B cell (primary cell): ENCODE data around the gene CENPB. TPM values are rescaled to one million over a fixed set of nuclear protein-coding genes. Genes with fewer than 3 reads are reported as not detected.

Source experiments
- ATAC-seq: fragments of 200-7000 bp; cut with Tn5 transposase; one replicate; pipeline ENCODE4 v1.10.0; 2021; ENCODE audit warnings: low read depth, mild to moderate bottlenecking, moderate number of reproducible peaks, moderate library complexity
- CTCF ChIA-PET: fragments of 350-600 bp; sonication (Branson Sonifier 250); formaldehyde crosslinking; loops from one replicate; lab custom pipeline; 2021; ENCODE audit warnings: antibody characterized with exemption, inconsistent platforms; lab: Charles Lee
- POLR2A ChIA-PET: fragments of 350-600 bp; sonication (Branson Sonifier 250); formaldehyde crosslinking; loops from one replicate; lab custom pipeline; 2021; ENCODE audit warnings: antibody characterized with exemption; lab: Charles Lee
- DNase-seq: peaks from one replicate; pipeline ENCODE4 v3.0.0; 2013
- H2AFZ ChIP-seq: 2 replicates; pipeline ENCODE4 v1.6.1; 2012; ENCODE audit warnings: mild to moderate bottlenecking, low read depth, low read length; ENCODE audit not compliant: insufficient read depth, poor library complexity, severe bottlenecking
- H3K27ac ChIP-seq, 2 donors: 1 replicate in 1 of 2; 2 replicates in 1 of 2; pipeline ENCODE4 v1.5.1; 2012 to 2013; ENCODE audit warnings: low read length in 2 of 2, mild to moderate bottlenecking in 2 of 2, moderate library complexity in 1 of 2
- H3K27me3 ChIP-seq, 4 experiments: fragments of 200-600 bp in 1 of 4; sonication (generic) in 1 of 4; replicated peaks in 1 of 4; 1 replicate in 2 of 4; 2 replicates in 2 of 4; pipeline versions ENCODE4 v1.6.1 to v1.7.0; 2013 to 2016; ENCODE audit warnings: low read length in 3 of 4, mild to moderate bottlenecking in 2 of 4, mixed read lengths in 1 of 4, moderate library complexity in 1 of 4; ENCODE audit not compliant: insufficient read depth in 4 of 4, control insufficient read depth in 3 of 4; ENCODE audit errors: control extremely low read depth in 1 of 4
- H3K36me3 ChIP-seq, 2 experiments: replicated peaks in 1 of 2; 1 replicate in 1 of 2; 2 replicates in 1 of 2; pipeline versions ENCODE4 v1.6.1 to v1.7.1; 2013; ENCODE audit warnings: low read length in 1 of 2; ENCODE audit not compliant: insufficient read depth in 2 of 2, control insufficient read depth in 1 of 2; ENCODE audit errors: control extremely low read depth in 1 of 2, extremely low read depth in 1 of 2
- H3K4me1 ChIP-seq, 2 donors: fragments of 200-600 bp in 1 of 2; sonication (generic) in 1 of 2; 1 replicate in 1 of 2; 2 replicates in 1 of 2; pipeline versions ENCODE4 v1.5.1 to v1.6.1; 2013 to 2017; ENCODE audit warnings: low read length in 2 of 2; ENCODE audit not compliant: control insufficient read depth in 2 of 2, insufficient read depth in 2 of 2
- H3K4me2 ChIP-seq: replicated peaks from 2 replicates; pipeline ENCODE3; 2012; ENCODE audit warnings: mild to moderate bottlenecking, low read depth, low read length; ENCODE audit not compliant: poor library complexity, severe bottlenecking
- H3K4me3 ChIP-seq, 5 experiments: fragments of 200-600 bp in 1 of 5; sonication (generic) in 1 of 5; 1 replicate in 3 of 5; 2 replicates in 2 of 5; pipeline versions ENCODE4 v1.5.1 to v1.7.0; 2011 to 2016; ENCODE audit warnings: low read length in 4 of 5, mild to moderate bottlenecking in 4 of 5, low read depth in 2 of 5, control low read depth in 1 of 5, moderate library complexity in 1 of 5; ENCODE audit not compliant: insufficient read depth in 1 of 5; ENCODE audit errors: control extremely low read depth in 1 of 5, extremely low read depth in 1 of 5
- H3K79me2 ChIP-seq: fragments of 200-600 bp; sonication (generic); one replicate; pipeline ENCODE4 v1.6.0; 2016; ENCODE audit warnings: low read length; ENCODE audit not compliant: control insufficient read depth, insufficient read depth
- H3K9ac ChIP-seq: fragments of 200-600 bp; sonication (generic); 2 replicates; pipeline ENCODE4 v1.6.1; 2017; ENCODE audit warnings: mild to moderate bottlenecking, low read length, moderate library complexity
- H3K9me3 ChIP-seq, 3 donors: one replicate each; pipeline versions ENCODE4 v1.6.1 to v1.7.1; 2013; ENCODE audit warnings: low read length in 2 of 3; ENCODE audit not compliant: control insufficient read depth in 2 of 3, insufficient read depth in 1 of 3; ENCODE audit errors: control extremely low read depth in 1 of 3
- H4K20me1 ChIP-seq: 2 replicates; pipeline ENCODE4 v1.6.0; 2012; ENCODE audit warnings: mild to moderate bottlenecking, low read length; ENCODE audit not compliant: insufficient read depth, control insufficient read depth, poor library complexity, severe bottlenecking
- H3K27ac Mint-ChIP-seq: one replicate; pipeline ENCODE4 v1.8.0; 2021; ENCODE audit warnings: mixed read lengths
- H3K27me3 Mint-ChIP-seq: one replicate; pipeline ENCODE4 v1.8.0; 2021; ENCODE audit warnings: mixed read lengths
- H3K4me1 Mint-ChIP-seq: one replicate; pipeline ENCODE4 v1.8.0; 2021; ENCODE audit warnings: mixed read lengths
- H3K4me3 Mint-ChIP-seq: one replicate; pipeline ENCODE4 v1.8.0; 2021; ENCODE audit warnings: mixed read lengths
- H3K9me3 Mint-ChIP-seq: one replicate; pipeline ENCODE4 v1.8.0; 2022; ENCODE audit warnings: mixed read lengths; ENCODE audit not compliant: insufficient read depth
- CTCF ChIP-seq: fragments of 200-600 bp; IDR thresholded peaks from one replicate; pipeline ENCODE4 v1.8.0; 2022; ENCODE audit warnings: antibody characterized with exemption, mild to moderate bottlenecking
- EZH2 ChIP-seq: IDR thresholded peaks from 2 replicates; pipeline ENCODE4 v1.6.1; 2012; ENCODE audit warnings: borderline replicate concordance, low read depth, mild to moderate bottlenecking, moderate library complexity, low read length; ENCODE audit not compliant: insufficient read depth, poor library complexity, severe bottlenecking
- WGBS: methylation state at CpG from one replicate; pipeline ENCODE4 v1.1.5; 2013; ENCODE audit warnings: missing lambda C conversion rate; ENCODE audit not compliant: insufficient coverage; 5-methylcytosine and 5-hydroxymethylcytosine counted together
- intact Hi-C: fragments of 100-400 bp; cut with micrococcal nuclease; formaldehyde crosslinking; loops from one replicate; pipeline ENCODE4 v1.10.0; 2022
- polyA plus RNA-seq: library from polyadenylated mRNA; depleted of rRNA; stranded (reverse); fragments of >200 nt; gene quantifications from 2 replicates; pipeline ENCODE4 v1.2.3, GENCODE V29; 2012
- total RNA-seq, 2 donors: library from RNA; stranded (reverse); fragments of 120-200 nt in 1 of 2; gene quantifications; 1 replicate in 1 of 2; 2 replicates in 1 of 2; pipeline versions ENCODE4 v1.2.3 to v1.2.4, GENCODE V29; 2013 to 2022

CENPB gene
- total and polyA plus RNA-seq, 2 donors (not counting 1 experiment from before 2014, with no cell fraction given), result 13.3 to 46.4 TPM

GRCh38 chr20:3802524-3803239 lies 16.1 kb upstream of the CENPB start:
- Mint-ChIP-seq H3K9me3 (no peaks in the 10 kb centered on the region), H3K4me3 (peak overlapping the region; percentile 19), H3K27me3 (no peaks in the 10 kb centered on the region), H3K4me1 (peaks cover 57% of the 10 kb centered on the region), H3K27ac (peak overlapping the region; percentile 54)
- Histone ChIP-seq H3K4me1 (peaks cover 38 to 59% of the 10 kb centered on the region in 2 donors), H4K20me1 (peaks cover 4% of the 10 kb centered on the region), H3K36me3 (peaks cover 0 to 62% of the 10 kb centered on the region in 2 experiments), H2AFZ (no peak overlapping the region), H3K9ac (no peak overlapping the region), H3K4me2 (no peak overlapping the region), H3K9me3 (no peaks in the 10 kb centered on the region), H3K79me2 (peaks cover 37% of the 10 kb centered on the region), H3K27me3 (no peaks in the 10 kb centered on the region), H3K27ac (no peak overlapping the region), H3K4me3 (no peak overlapping the region)
- intact Hi-C loops, result no loop called here
- WGBS, result 49% methylated on average over 6 of the region's 11 CpGs
- POLR2A ChIA-PET, result no interaction called here
- no peak for DNase-seq
- ATAC-seq, result no peak
- CTCF ChIA-PET, result interaction anchor here (0.5 kb wide), 1 partner anchor 34 kb away, joined by 3 read pairs; no protein-coding TSS in a partner anchor
- no peak for TF ChIP-seq EZH2
- TF ChIP-seq CTCF, result no peak

- Histone ChIP-seq H3K4me2 (no peak overlapping the region), H3K4me1 (peaks cover 46 to 62% of the 10 kb centered on the region in 2 donors), H3K27me3 (no peaks in the 10 kb centered on the region), H3K9ac (no peak overlapping the region), H4K20me1 (peaks cover 4% of the 10 kb centered on the region), H3K79me2 (peaks cover 42% of the 10 kb centered on the region), H3K36me3 (peaks cover 0 to 62% of the 10 kb centered on the region in 2 experiments), H2AFZ (no peak overlapping the region), H3K9me3 (no peaks in the 10 kb centered on the region), H3K27ac (peak overlapping the region in 1 of 2 donors; percentile 85), H3K4me3 (no peak overlapping the region)
- WGBS, result 99% methylated on average over 13 of the region's 13 CpGs
- Mint-ChIP-seq H3K27me3 (no peaks in the 10 kb centered on the region), H3K9me3 (no peaks in the 10 kb centered on the region), H3K27ac (peak overlapping the region; percentile 32), H3K4me1 (peaks cover 63% of the 10 kb centered on the region), H3K4me3 (no peak overlapping the region)
- ChIA-PET POLR2A (no interaction called here), CTCF (interaction anchor here (1.2 to 2.7 kb wide), 2 partner anchors 13 to 53 kb away, joined by 3 to 13 read pairs; no protein-coding TSS in a partner anchor)
- no peak for ATAC-seq
- intact Hi-C loops, result no loop called here
- DNase-seq, result no peak
- TF ChIP-seq EZH2, result no peak
- no peak for TF ChIP-seq CTCF
Measured at GRCh38 chr20:3801846-3802245, 15.3 kb upstream of the CENPB start.
